Body of pancreas (tissue), 4 donors: ENCODE data around the gene RNF14. TPM values are rescaled to one million over a fixed set of nuclear protein-coding genes. Genes with fewer than 3 reads are reported as not detected.

Experiments used
- ATAC-seq: fragments of 150-250 bp; one replicate; pipeline ENCODE4 v1.9.1; 2016
- DNase-seq, 4 donors: peaks; one replicate each; pipeline ENCODE4 v3.0.0-alpha.2; 2019
- H3K27ac ChIP-seq, 4 donors: fragments of 200-600 bp; sonication (generic); 1 replicate in 3 of 4; 2 replicates in 1 of 4; pipeline versions ENCODE4 v1.5.1 to v1.6.1; 2016 to 2019; ENCODE audit warnings: mild to moderate bottlenecking in 1 of 4, mixed read lengths in 1 of 4, moderate library complexity in 1 of 4
- H3K27me3 ChIP-seq, 2 donors: fragments of 200-600 bp; sonication (generic); one replicate each; pipeline ENCODE4 v1.6.0; 2016; ENCODE audit warnings: mild to moderate bottlenecking in 1 of 2
- H3K36me3 ChIP-seq, 2 donors: fragments of 200-600 bp; sonication (generic); replicated peaks in 1 of 2; 2 replicates each; pipeline ENCODE4 v1.5.1; 2016; ENCODE audit warnings: low read depth in 2 of 2; ENCODE audit not compliant: insufficient read depth in 1 of 2
- H3K4me1 ChIP-seq: fragments of 200-600 bp; sonication (generic); one replicate; pipeline ENCODE4 v1.6.0; 2016
- H3K4me3 ChIP-seq, 2 donors: fragments of 200-600 bp; sonication (generic); 1 replicate in 1 of 2; 2 replicates in 1 of 2; pipeline ENCODE4 v1.5.1; 2016 to 2019
- H3K9me3 ChIP-seq, 3 donors: fragments of 200-600 bp; sonication (generic); 1 replicate in 2 of 3; 2 replicates in 1 of 3; pipeline ENCODE4 v1.5.1; 2016
- POLR2A ChIP-seq, 3 donors: fragments of 450-650 bp; IDR thresholded peaks; one replicate each; pipeline ENCODE4 v1.6.1; 2016; ENCODE audit warnings: antibody characterized with exemption in 3 of 3, mild to moderate bottlenecking in 2 of 3
- WGBS, 2 donors: methylation state at CpG; one replicate each; pipeline ENCODE4 v1.1.5; 2017; 5-methylcytosine and 5-hydroxymethylcytosine counted together
- intact Hi-C: fragments of 100-400 bp; cut with DNase I; formaldehyde crosslinking; loops from one replicate; pipeline ENCODE4 v1.15.1; 2023
- total RNA-seq, 2 donors: library from RNA; depleted of rRNA; stranded (reverse); fragments of >200 nt; gene quantifications; one replicate each; pipeline ENCODE4 v1.1.0, GENCODE V29; 2016
- TF ChIP-seq, protein P1 (sequence below), 7 experiments: fragments of 450-650 bp in 4 of 7; fragments of 200-600 bp in 3 of 7; sonication (generic) in 3 of 7; IDR thresholded peaks; one replicate each; pipeline ENCODE4 v1.5.1; 2016 to 2019; ENCODE audit warnings: antibody characterized with exemption in 7 of 7

The RNF14 gene
- total RNA-seq, 2 donors from 2014 or later = 29.3 to 44.2 TPM

DNA sequence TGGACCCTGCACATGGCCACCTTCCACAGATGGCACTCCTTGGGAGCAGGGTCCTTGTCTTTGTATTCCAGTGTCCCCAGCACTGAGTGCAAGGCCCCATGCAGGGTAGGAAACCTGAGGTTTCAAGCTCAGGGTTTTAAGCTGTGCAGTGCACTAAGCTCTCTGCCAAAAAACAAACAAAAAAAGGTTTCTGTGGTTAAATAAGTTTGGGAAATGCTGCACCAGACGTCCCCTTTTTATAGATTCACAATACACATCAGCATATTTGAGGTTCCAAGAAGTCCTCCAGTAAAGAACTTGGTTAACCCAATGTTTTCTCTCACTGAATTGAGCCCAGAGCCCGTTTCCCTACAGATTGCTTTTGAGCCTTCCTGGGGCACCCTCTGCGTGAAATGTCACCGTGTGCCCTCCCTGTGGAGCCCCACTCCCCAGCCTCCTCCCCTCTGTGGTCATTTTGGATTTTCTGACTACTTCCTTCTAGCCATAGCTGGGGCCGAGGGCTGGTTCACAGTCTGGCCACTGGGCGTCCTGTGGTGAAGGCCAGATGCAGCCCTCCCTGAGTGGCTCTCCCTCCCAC, 28.1 kb upstream of the RNF14 start:
- TF ChIP-seq POLR2A (IDR thresholded peaks at IDR 0.05) = no peak
- TF ChIP-seq, protein P1, sequence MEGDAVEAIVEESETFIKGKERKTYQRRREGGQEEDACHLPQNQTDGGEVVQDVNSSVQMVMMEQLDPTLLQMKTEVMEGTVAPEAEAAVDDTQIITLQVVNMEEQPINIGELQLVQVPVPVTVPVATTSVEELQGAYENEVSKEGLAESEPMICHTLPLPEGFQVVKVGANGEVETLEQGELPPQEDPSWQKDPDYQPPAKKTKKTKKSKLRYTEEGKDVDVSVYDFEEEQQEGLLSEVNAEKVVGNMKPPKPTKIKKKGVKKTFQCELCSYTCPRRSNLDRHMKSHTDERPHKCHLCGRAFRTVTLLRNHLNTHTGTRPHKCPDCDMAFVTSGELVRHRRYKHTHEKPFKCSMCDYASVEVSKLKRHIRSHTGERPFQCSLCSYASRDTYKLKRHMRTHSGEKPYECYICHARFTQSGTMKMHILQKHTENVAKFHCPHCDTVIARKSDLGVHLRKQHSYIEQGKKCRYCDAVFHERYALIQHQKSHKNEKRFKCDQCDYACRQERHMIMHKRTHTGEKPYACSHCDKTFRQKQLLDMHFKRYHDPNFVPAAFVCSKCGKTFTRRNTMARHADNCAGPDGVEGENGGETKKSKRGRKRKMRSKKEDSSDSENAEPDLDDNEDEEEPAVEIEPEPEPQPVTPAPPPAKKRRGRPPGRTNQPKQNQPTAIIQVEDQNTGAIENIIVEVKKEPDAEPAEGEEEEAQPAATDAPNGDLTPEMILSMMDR (IDR thresholded peaks at IDR 0.05) = peak in 1 of 7 experiments; percentile 8
- ATAC-seq (peak; percentile 33), DNase-seq (no peak)
- Histone ChIP-seq H3K27ac (peak overlapping the region in 1 of 4 donors; percentile 35), H3K27me3 (no peaks in the 10 kb centered on the region), H3K4me1 (no peaks in the 10 kb centered on the region), H3K36me3 (peaks cover 0 to 22% of the 10 kb centered on the region in 2 donors), H3K4me3 (no peak overlapping the region), H3K9me3 (no peaks in the 10 kb centered on the region)
- intact Hi-C loops = no loop called here
- WGBS, 2 donors = 50 to 61% methylated on average over 6 of the region's 6 CpGs

GRCh38 chr5:141941307-141941706, 27.6 kb upstream of the RNF14 start:
- Histone ChIP-seq H3K4me1 (no peaks in the 10 kb centered on the region), H3K4me3 (no peak overlapping the region), H3K9me3 (no peaks in the 10 kb centered on the region), H3K27ac (peak overlapping the region in 1 of 4 donors; percentile 35), H3K27me3 (no peaks in the 10 kb centered on the region), H3K36me3 (peaks cover 0 to 19% of the 10 kb centered on the region in 2 donors)
- DNase-seq = no peak
- TF ChIP-seq POLR2A (IDR thresholded peaks at IDR 0.05) = no peak
- TF ChIP-seq, protein P1 (IDR thresholded peaks at IDR 0.05) = no peak
- intact Hi-C loops = no loop called here
- 60 to 75% methylated on average over 6 of the region's 6 CpGs for WGBS, 2 donors
- ATAC-seq = peak; percentile 43

DNA sequence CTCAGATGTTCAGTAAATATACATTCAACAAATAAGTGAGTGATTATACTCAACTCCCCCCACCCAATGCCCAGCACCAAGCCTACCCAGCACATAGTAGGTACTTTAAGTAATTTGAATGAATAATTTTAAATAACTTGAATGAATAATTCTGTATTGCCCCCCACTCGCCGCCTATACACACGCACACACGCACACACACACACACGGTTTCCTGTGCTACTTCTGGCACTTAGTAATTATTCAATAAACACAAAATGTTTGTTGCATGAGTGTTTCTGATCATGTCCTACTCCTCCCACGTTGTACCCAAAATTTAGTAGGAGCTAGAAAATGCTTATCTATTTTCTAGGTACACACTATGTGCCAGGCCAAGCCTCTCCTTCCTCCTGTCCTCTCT, 27.1 kb upstream of the RNF14 start:
- no peak for DNase-seq
- peaks cover 0 to 16% of the 10 kb centered on the region in 2 donors for H3K36me3 ChIP-seq
- H3K27me3 ChIP-seq = no peaks in the 10 kb centered on the region
- WGBS, 2 donors = 80% methylated on average over 6 of the region's 6 CpGs
- no peak for ATAC-seq
- H3K4me1 ChIP-seq = no peaks in the 10 kb centered on the region
- H3K27ac ChIP-seq = no peak overlapping the region
- no peak overlapping the region for H3K4me3 ChIP-seq
- TF ChIP-seq, protein P1 (IDR thresholded peaks at IDR 0.05) = no peak
- no peak for TF ChIP-seq POLR2A (IDR thresholded peaks at IDR 0.05)
- no peaks in the 10 kb centered on the region for H3K9me3 ChIP-seq
- intact Hi-C loops = no loop called here

DNA sequence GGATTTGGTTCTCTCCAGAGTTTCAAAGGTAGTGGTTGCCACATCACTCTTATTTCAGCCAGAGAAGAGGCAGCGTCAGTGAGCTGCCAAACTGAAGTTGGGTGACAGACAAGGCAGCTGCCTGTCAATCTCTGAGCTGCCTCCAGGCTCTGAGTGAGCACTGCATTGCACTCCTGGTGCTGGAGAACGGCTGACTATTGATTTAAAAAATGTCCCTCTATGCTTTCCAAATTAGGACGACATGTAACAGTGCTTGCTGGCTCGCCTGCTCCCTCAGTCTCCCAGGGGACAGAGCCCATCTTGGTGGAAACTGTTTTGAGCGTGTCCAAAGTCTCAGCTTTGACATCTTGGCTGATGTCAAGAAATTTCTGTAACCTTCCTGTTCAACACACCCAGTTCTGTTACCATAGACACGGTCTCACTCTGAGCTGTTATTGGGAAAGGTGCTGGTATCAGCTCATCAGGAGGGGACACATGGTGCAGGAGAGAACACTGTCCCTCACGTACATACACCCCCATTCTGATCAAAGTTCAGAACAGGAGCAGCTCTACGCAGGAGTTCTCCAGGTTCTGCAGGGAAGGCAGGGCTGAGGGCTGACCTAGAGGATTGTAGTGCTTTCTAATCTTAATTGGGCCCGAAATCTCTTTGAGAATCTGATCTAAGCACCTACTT, 26.6 kb upstream of the RNF14 start:
- WGBS, 2 donors = 49 to 66% methylated on average over 9 of the region's 9 CpGs
- Histone ChIP-seq H3K27me3 (no peaks in the 10 kb centered on the region), H3K4me1 (no peaks in the 10 kb centered on the region), H3K36me3 (peaks cover 0 to 10% of the 10 kb centered on the region in 2 donors), H3K4me3 (no peak overlapping the region), H3K9me3 (no peaks in the 10 kb centered on the region), H3K27ac (no peak overlapping the region)
- ATAC-seq (no peak), DNase-seq (no peak)
- intact Hi-C loops = no loop called here
- TF ChIP-seq, protein P1 (IDR thresholded peaks at IDR 0.05) = no peak
- TF ChIP-seq POLR2A (IDR thresholded peaks at IDR 0.05) = no peak

GRCh38 chr5:141944076-141944475, 24.8 kb upstream of the RNF14 start:
- TF ChIP-seq, protein P1 (IDR thresholded peaks at IDR 0.05) = no peak
- TF ChIP-seq POLR2A (IDR thresholded peaks at IDR 0.05) = no peak
- H3K4me3 ChIP-seq = no peak overlapping the region
- no peaks in the 10 kb centered on the region for H3K27me3 ChIP-seq
- H3K9me3 ChIP-seq = no peaks in the 10 kb centered on the region
- peaks cover 0 to 3% of the 10 kb centered on the region in 2 donors for H3K36me3 ChIP-seq
- DNase-seq = no peak
- 58 to 64% methylated on average over 9 of the region's 9 CpGs for WGBS, 2 donors
- H3K4me1 ChIP-seq = no peaks in the 10 kb centered on the region
- ATAC-seq = no peak
- no peak overlapping the region for H3K27ac ChIP-seq
- intact Hi-C loops = no loop called here
